ENCODE results near the gene PTPRZ1.

PTPRZ1 gene

DNA sequence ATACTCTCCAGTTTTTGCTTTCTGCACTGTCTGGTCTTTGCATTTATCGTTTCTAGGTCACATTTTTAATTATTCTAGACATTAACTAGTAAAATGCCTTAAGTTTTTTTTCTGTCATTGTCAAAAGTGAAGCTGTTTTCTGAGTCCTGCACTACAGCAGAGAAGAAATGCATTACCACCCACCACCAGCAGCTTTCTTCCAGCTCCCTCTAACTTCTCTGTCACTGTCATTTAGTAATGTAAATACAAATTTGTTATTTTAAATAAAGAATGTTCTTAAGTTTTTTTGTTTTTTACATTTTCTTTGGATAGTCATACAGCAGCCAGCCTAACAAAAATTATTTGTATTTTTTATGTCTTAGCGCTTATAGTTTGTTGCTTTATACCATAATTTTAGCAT, 18.8 kb downstream of the PTPRZ1 start:
- DNase-seq (ENCODE audit: low read depth) = no peak

- DNase-seq (ENCODE audit: low read depth) = no peak
These were observed 28.1 kb downstream of the PTPRZ1 start for GRCh38 chr7:121901026-121901425.

- DNase-seq (ENCODE audit: low read depth) = no peak
These were observed 31.2 kb downstream of the PTPRZ1 start for GRCh38 chr7:121904120-121904519.

GRCh38 chr7:121908042-121908441, 35.1 kb downstream of the PTPRZ1 start:
- no peak for DNase-seq (ENCODE audit: low read depth)

DNA sequence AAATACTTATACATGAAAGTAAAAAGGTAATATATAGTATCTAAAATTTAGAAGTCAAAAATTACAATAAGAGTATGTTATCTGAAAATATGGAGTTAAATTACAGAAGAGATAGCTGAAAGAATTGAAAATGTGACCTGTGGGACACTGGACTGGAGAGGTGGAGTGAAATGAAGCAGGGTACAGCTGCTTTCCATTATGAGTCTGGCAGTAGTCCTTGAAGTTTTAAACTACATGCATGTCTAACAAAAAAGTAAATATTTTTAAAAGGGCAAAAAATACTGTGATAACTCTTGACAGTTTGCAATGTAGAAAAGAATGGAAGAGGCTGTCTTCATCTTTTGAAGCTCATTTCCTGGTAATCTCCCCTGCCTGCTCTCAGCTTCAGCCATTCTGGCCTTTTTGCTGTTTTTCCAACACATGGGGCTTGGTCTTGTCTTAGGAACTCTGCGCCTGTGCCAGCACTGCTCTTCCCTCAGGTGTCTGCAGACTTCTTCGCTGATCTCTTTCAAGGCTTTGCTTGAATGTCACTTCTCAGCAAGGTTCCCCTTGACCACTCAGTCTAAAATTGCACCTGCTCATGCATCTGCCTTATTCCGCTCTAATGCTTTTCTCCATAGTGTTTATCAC, 36.9 kb downstream of the PTPRZ1 start:
- no peak for DNase-seq (ENCODE audit: low read depth)

DNA sequence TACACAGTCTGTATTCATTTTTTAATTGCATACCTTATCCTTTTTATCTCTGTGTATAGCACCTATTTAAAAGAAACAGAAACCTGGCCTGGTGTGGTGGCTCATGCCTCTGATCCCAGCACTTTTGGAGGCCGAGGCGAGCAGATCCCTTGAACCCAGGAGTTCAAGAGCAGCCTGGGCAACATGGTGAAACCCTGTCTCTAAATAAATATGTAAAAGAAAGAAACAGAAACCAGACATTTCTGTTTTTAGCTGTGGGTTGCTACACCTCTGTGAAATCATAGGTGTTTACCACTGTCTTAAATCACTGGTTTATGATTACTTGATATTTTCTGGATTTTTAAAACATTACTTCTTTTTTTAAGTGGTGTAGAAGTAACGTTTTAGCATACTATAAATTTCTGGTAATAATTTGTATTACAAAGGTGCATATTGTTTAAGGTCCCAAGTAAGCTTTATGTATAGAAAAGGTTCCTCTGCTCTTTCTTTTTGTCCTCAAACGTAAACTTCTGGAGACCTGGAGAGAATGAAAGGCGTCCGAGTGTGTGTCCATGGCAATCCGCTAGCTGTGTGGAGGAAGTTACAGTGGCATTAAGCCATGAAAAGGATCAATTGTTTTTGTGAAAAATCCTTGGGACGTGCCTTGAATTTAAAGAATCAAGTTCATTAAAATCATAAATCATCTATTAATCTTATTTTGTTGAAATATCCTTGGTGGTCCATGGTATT, 41.1 kb downstream of the PTPRZ1 start:
- no peak for DNase-seq (ENCODE audit: low read depth)

- DNase-seq (ENCODE audit: low read depth) = no peak
These were observed 41.8 kb downstream of the PTPRZ1 start for GRCh38 chr7:121914676-121915279.

DNA sequence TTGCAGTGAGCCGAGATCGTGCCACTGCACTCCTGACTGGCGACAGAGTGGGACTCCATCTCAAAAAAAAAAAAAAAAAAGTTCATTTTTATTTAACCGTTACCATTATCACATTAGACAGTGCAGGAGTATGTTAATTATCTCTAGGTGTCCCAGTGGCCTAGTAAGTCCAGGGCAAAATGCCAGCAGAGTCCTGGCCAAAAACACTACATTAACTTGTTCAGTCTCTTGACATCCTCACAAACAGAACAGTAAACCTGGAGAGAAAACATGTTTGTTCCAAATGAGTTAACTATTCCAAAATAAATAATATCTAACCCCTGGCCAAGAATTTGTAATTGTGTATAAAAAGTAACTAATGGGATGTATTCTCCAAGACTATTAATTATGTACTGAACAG, 43.2 kb downstream of the PTPRZ1 start:
- no peak for DNase-seq (ENCODE audit: low read depth)

GRCh38 chr7:121919986-121920385, 47.0 kb downstream of the PTPRZ1 start:
- no peak for DNase-seq (ENCODE audit: low read depth)

GRCh38 chr7:121924269-121925186, 51.6 kb downstream of the PTPRZ1 start:
- DNase-seq (ENCODE audit: low read depth) = no peak

DNA sequence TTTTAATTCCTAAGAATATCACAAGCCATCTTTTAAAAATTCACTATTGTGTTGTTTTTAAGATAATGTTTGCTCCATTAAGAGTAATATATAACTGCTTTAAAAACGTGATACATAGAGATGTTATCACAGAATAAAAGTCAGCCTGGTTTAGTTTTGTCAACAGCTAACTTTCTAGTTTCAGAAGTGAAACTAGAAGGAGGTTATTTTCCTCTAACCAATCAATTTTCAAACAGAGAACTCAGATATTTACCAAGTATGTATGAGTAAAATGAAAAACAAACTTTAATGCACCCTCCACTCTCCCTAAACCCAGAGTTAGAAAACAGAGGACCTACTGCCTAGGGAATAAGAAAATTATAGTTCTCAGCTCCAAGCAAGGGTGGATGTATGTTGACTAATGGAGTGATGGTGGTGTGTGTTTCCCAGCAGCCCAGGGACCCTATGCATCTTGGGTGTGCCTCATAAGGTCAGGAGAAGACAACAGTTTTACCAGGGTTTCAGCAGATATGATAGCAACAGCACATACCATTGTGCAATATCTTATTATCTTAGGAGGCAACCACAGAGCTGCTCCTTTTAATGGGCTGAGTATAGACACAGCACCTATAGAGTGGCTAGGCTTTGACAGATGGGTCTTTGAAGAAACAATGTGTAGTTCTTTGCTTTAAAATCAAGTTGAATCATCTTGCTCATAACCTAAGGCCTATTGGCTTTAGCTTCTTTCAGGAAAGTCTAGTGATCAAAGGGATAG, 58.4 kb downstream of the PTPRZ1 start:
- no peak for DNase-seq (ENCODE audit: low read depth)

GRCh38 chr7:121932768-121933167, 59.8 kb downstream of the PTPRZ1 start:
- DNase-seq (ENCODE audit: low read depth) = no peak

- DNase-seq (ENCODE audit: low read depth) = no peak
These were observed 64.1 kb downstream of the PTPRZ1 start for GRCh38 chr7:121936951-121937623.

DNA sequence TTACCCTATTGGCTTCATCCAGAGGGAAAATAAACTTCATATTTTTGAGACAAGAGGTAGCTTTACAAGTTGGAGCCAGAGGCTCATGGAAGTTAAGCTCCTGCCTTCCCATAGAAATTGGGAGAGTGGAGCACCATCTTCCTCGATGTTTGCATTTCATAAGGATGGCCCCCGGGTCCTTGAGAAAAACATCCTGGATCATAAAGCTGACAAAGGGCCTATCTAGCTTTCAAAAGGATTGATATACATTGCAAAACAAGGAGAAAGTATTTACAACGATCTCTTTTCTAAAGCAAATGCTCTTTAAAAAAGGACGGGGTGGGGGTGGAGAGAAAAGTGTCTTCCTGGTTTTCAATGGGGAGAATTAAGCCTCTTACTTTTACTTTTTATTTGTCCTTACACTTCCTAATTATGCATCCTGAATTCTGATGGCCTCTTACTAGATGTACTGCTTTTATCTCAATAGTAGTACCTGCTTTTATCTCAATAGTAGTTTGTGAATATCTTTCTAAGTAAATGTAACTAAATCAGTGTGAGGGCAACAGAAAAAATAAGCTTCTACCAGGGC, 65.6 kb downstream of the PTPRZ1 start:
- DNase-seq (ENCODE audit: low read depth) = no peak

- DNase-seq (ENCODE audit: low read depth) = no peak
These were observed 68.0 kb downstream of the PTPRZ1 start for GRCh38 chr7:121940918-121941317.

- no peak for DNase-seq (ENCODE audit: low read depth)
These were observed 68.9 kb downstream of the PTPRZ1 start for GRCh38 chr7:121941830-121942229.

GRCh38 chr7:121945066-121945465, 72.1 kb downstream of the PTPRZ1 start:
- no peak for DNase-seq (ENCODE audit: low read depth)

DNA sequence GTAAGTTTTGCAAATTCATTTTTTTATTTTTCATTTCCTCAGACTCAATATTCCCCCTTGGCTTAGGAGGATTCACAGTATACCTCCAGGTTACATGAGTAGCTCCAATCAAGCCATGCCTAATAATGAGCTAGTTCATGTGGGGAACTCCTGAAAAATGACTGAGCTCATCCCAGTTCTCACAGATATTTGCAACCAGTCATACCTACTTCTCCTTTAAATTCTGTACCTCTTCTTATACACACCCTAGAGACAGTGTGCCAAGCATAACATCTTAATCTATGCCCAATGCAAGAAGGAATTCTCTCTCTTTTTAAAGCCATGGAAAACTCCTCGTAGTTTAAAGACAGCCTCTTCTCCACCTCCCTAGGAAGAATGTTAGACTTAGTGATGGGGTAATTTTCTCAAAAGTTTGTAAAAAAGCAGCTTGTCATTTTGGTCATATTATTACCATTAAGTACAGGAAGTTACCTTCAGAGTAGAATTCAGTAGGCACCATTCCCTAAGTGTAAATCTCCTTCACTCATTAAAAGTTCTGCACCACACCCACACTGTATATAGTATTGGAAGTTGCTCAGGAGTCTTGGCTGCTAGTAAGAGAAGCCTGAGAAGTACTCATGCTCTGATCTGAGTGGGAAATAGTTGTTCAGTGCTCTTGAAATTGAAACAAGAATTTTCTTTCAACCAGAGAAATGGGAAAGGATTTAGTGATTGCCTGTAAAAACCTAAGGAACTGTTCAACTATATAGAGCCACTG, 72.7 kb downstream of the PTPRZ1 start:
- DNase-seq (ENCODE audit: low read depth) = no peak

DNA sequence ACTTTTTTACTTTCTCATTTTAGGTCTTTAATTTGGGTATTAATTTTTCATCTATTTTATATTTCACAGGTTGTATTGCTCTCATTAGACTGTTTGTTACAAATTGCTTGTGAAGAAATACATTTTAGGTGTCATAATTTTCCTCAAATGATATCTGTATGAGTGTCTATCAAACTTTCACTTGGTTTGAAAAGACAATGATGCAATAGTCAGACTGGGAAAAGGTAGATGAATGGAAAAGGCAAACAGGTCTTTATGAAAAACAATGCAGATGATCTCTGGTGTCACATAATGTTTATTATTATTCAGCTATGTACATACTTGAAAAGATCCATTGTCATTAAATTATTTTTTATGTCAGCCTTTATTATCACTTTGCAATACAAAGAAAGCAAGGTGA, 80.2 kb downstream of the PTPRZ1 start:
- DNase-seq (ENCODE audit: low read depth) = no peak

GRCh38 chr7:121953601-121954000, 80.6 kb downstream of the PTPRZ1 start:
- no peak for DNase-seq (ENCODE audit: low read depth)
